AG09309 (cell line): ENCODE data around the gene APBA3.
A peak's percentile ranks its signal among the peaks of the same experiment; 100 is the strongest.

Experiments
- DNase-seq: peaks from one replicate; pipeline ENCODE4 v3.0.0-alpha.2; 2010; ENCODE audit warnings: low read depth
- H3K4me3 ChIP-seq: 2 replicates; pipeline ENCODE4 v1.5.1; 2011; ENCODE audit warnings: mild to moderate bottlenecking, low read depth, low read length, moderate library complexity; ENCODE audit not compliant: control insufficient read depth
- TF ChIP-seq, protein P1 (sequence below): IDR thresholded peaks from 2 replicates; pipeline ENCODE4 v1.5.1; 2011; ENCODE audit warnings: mild to moderate bottlenecking, low read depth, low read length, inconsistent platforms; ENCODE audit not compliant: insufficient read depth, control insufficient read depth; ENCODE audit errors: missing control alignments

APBA3 gene

GRCh38 chr19:3807131-3807480 lies 45.6 kb upstream of the APBA3 start:
- TF ChIP-seq, protein P1, sequence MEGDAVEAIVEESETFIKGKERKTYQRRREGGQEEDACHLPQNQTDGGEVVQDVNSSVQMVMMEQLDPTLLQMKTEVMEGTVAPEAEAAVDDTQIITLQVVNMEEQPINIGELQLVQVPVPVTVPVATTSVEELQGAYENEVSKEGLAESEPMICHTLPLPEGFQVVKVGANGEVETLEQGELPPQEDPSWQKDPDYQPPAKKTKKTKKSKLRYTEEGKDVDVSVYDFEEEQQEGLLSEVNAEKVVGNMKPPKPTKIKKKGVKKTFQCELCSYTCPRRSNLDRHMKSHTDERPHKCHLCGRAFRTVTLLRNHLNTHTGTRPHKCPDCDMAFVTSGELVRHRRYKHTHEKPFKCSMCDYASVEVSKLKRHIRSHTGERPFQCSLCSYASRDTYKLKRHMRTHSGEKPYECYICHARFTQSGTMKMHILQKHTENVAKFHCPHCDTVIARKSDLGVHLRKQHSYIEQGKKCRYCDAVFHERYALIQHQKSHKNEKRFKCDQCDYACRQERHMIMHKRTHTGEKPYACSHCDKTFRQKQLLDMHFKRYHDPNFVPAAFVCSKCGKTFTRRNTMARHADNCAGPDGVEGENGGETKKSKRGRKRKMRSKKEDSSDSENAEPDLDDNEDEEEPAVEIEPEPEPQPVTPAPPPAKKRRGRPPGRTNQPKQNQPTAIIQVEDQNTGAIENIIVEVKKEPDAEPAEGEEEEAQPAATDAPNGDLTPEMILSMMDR = no peak
- H3K4me3 ChIP-seq = no peak overlapping the region
- DNase-seq = no peak

DNA sequence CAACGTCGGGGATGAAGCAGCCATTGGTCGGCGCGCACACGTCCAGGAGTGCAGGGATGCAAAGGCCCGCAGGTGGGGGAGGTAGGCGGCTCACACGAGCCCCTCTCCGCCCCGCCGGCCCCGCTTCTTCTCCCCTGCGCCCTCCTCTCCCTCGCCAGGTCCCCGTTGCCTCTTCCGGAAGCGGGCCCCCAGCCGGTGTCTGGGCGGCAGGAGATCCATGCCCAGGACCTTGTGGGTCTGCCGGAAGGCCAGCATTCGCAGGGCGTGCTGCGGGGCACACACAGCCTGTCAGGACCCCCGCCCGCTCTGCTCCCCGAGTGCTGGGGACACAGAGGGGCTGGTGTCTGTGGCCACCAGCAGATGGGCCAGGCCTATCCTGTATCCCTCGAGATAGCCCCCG lies 44.4 kb upstream of the APBA3 start:
- no peak overlapping the region for H3K4me3 ChIP-seq
- DNase-seq = no peak
- TF ChIP-seq, protein P1 = no peak

- TF ChIP-seq, protein P1 = no peak
- DNase-seq = no peak
- no peak overlapping the region for H3K4me3 ChIP-seq
Measured at GRCh38 chr19:3804429-3804828, 42.9 kb upstream of the APBA3 start.

GRCh38 chr19:3803986-3804385 lies 42.5 kb upstream of the APBA3 start:
- no peak for DNase-seq
- no peak overlapping the region for H3K4me3 ChIP-seq
- TF ChIP-seq, protein P1 = no peak

GRCh38 chr19:3803114-3803888 lies 41.8 kb upstream of the APBA3 start:
- DNase-seq = no peak
- no peak overlapping the region for H3K4me3 ChIP-seq
- TF ChIP-seq, protein P1 = no peak

DNA sequence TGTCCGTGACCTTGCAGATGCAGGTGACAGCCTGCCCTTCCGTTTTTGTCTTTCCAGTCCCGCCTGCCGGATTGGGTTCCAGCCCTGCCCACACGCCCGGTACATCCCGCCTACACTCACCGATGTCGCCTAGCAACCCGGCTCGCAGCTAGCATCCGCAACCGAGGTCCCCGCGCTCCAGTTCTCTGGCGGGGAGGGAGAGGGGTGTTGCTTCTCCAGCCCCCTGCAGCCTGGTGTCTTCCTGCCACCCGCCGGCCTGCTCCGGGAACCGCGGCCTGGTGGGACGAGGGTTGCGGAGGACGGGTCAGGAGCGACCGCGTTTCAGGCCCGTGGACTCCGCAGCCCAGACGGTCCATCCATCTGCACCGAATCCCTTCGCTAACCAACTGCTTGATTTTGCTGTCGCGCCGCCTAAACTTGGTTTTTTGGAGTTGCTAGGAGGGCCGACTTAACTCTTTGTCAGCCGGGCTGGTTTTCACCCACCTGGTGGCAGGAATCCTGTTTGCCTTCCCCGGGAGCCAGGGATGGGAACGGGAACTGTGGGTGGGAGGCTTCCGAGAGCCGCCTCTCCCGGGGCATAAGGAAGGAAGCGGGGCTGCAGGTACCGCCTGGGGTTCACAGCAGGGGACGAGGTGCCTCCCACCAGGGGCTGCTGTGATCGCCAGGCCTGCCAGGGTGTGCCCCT lies 40.1 kb upstream of the APBA3 start:
- peak overlapping the region; percentile 0 for H3K4me3 ChIP-seq
- TF ChIP-seq, protein P1 = peak; percentile 37
- DNase-seq = no peak
